Ovary (tissue), 9 donors: ENCODE measurements around the gene PPFIBP2. TPM values are rescaled to one million over a fixed set of nuclear protein-coding genes. Genes with fewer than 3 reads are reported as not detected.

Experiments
- DNase-seq, 5 donors: peaks; one replicate each; pipeline ENCODE4 v3.0.0-alpha.2; 2019 to 2020
- H3K27ac ChIP-seq, 2 donors: fragments of 200-600 bp; one replicate each; pipeline versions ENCODE4 v1.5.1 to v1.8.0; 2019 to 2022
- H3K27me3 ChIP-seq: fragments of 200-600 bp; one replicate; pipeline ENCODE4 v1.8.0; 2022
- H3K36me3 ChIP-seq: fragments of 200-600 bp; sonication (generic); one replicate; pipeline ENCODE4 v1.5.1; 2019
- H3K4me1 ChIP-seq: one replicate; pipeline ENCODE4 v1.8.1; 2013; ENCODE audit warnings: mild to moderate bottlenecking, moderate library complexity; ENCODE audit not compliant: insufficient read depth
- H3K4me3 ChIP-seq: fragments of 200-600 bp; sonication (generic); one replicate; pipeline ENCODE4 v1.5.1; 2017
- H3K9me3 ChIP-seq, 2 donors: fragments of 200-600 bp in 1 of 2; sonication (generic) in 1 of 2; one replicate each; pipeline versions ENCODE4 v1.5.1 to v1.8.1; 2013 to 2019; ENCODE audit warnings: mild to moderate bottlenecking in 1 of 2, moderate library complexity in 1 of 2
- CTCF ChIP-seq, 3 donors: fragments of 450-650 bp in 2 of 3; fragments of 200-600 bp in 1 of 3; IDR thresholded peaks; one replicate each; pipeline versions ENCODE4 v1.5.1 to v1.8.0; 2016 to 2022; ENCODE audit warnings: antibody characterized with exemption in 3 of 3, mild to moderate bottlenecking in 1 of 3
- EP300 ChIP-seq: sonication (generic); formaldehyde crosslinking; IDR thresholded peaks from one replicate; pipeline ENCODE4 v1.6.1; 2017; ENCODE audit warnings: antibody characterized with exemption
- POLR2A ChIP-seq: fragments of 450-650 bp; IDR thresholded peaks from one replicate; pipeline ENCODE4 v1.6.1; 2017; ENCODE audit warnings: antibody characterized with exemption, mild to moderate bottlenecking, moderate library complexity
- WGBS, 3 donors: extraction: QIAGEN DNeasy Blood & Tissue Kit in 1 of 3; methylation state at CpG; one replicate each; pipeline versions ENCODE4 v1.1.5 to v1.1.7; 2013 to 2017; 5-methylcytosine and 5-hydroxymethylcytosine counted together
- intact Hi-C, 4 donors: fragments of 100-400 bp; cut with DNase I; formaldehyde crosslinking; loops; one replicate each; pipeline versions ENCODE4 v1.11.0 to v1.15.1; 2022 to 2023
- polyA plus RNA-seq, 2 donors: library from polyadenylated mRNA; stranded (reverse); fragments of 200-250 nt in 1 of 2; fragments of 350-450 nt in 1 of 2; fragmentation: Illumina TruSeq in 1 of 2; extraction: RNeasy Lipid Tissue Mini Kit (QIAGEN cat#74804) in 1 of 2; gene quantifications; one replicate each; pipeline ENCODE4 v1.2.3, GENCODE V29; 2013 to 2014
- total RNA-seq, 7 donors: library from RNA; depleted of rRNA in 2 of 7; stranded (reverse); fragments of >200 nt in 2 of 7; fragmentation: NEBNext Ultra II Directional in 3 of 7; extraction: Animal tissue kit (Norgen Biotek cat#: 25700) in 3 of 7; gene quantifications; one replicate each; pipeline versions ENCODE4 v1.1.0 to v1.2.4, GENCODE V29; 2016 to 2023
- donor health status: DM: no; HTN: no; CAD: no; lungs with moderate emphysema.
- donor health status: DM: no; HTN: no; CAD: no.
- donor health status: Bipolar disorder and iron deficiency.
- donor health status: DM: yes; HTN: yes; CAD: no.
- donor health status: DM: no; HTN: no; CAD: no.
- donor health status: DM: yes; HTN: yes; CAD: no.

Gene PPFIBP2
- total and polyA plus RNA-seq, 9 donors: 9.6 to 36.2 (median 20.7) TPM

DNA sequence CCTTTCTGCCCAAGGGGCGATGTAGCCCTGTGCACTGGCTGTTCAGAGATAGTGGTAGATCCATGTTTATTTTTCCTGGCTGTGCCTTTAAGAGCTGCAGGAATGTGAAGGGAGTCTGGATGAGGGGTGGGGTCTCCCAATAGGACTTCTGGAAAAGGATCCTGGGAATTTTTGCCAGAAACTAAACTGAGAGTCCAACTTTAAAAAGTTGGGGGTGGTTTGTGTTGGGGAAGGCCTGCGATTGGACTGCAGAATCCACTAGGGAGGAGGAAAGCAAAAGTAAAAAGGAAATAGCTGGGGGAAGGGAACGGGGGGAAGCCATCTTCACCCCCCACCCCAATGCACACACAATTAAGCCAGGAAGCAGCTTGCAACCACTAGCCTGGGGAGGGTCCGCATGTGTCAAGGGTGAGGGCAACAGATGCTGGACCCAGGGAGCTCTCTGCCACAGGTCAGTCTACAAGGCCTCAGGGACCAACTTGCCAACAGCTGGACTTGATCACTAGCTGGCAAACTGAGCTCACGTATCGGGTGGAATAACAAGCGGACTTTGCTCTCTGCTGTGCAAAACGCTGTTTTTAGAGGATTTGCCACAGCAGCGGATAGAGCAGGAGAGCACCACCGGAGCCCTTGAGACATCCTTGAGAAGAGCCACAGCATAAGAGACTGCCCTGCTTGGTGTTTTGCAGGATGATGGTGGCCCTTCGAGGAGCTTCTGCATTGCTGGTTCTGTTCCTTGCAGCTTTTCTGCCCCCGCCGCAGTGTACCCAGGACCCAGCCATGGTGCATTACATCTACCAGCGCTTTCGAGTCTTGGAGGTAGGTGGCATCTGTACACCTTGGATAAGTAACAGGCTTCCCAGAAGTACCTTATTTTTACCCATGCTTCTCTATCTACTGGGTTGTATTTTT lies 28.4 kb upstream of the PPFIBP2 start, which contains the start of gene OLFML1:
Gene OLFML1 (plus strand): TSS at position 321 of the 912 bp plus-strand sequence. CDS start 370 bp downstream, at position 691.
- H3K9me3 ChIP-seq: no peaks in the 10 kb centered on the region
- no peak for TF ChIP-seq CTCF (IDR thresholded peaks at IDR 0.05)
- no peak for TF ChIP-seq POLR2A
- no peak for TF ChIP-seq EP300
- H3K36me3 ChIP-seq: no peaks in the 10 kb centered on the region
- H3K4me1 ChIP-seq: peaks cover 6% of the 10 kb centered on the region
- peak within 1 kb of the TSS; percentile 39 for H3K4me3 ChIP-seq
- no peaks in the 10 kb centered on the region for H3K27me3 ChIP-seq
- WGBS, 3 donors: 5 to 14% (median 7%) methylated on average over 15 of the region's 15 CpGs
- peak; percentile 47 to 58 (median 53) for DNase-seq
- intact Hi-C loops: no loop called here
- H3K27ac ChIP-seq: peak within 1 kb of the TSS; percentile 59 to 70

DNA sequence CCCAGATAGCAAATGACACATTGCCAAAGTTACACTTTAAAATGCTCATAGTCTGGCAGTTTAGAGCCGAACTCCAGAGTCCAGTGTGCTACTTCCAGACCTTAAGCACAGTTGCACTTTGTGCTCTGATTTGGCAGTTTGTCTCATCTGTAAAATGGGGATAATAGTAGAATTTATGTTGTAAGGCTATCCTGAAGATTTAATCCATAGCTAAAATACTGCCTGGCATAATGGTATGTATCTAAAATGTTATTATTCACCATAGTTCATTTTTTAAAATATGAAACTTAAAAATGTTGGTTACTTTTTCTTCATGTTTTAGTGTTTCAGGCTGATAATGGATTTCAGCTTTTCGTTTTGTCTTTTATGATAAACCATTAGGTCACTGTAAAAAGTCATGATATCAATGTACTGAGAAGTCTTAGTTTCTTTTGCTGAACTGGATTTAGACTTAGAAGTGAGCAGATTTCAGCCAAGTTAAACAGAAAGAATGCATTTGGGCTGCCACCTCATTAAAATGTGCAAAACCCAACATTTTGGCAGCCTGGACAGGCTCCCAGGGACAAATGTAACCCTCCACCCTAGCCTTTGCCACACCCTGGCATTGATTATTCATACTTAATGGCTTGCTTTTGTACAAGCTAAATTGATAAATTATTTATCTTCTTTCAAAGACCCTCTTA lies 27.6 kb upstream of the PPFIBP2 start:
- H3K4me1 ChIP-seq: peaks cover 6% of the 10 kb centered on the region
- H3K27ac ChIP-seq: peak overlapping the region; percentile 59 to 70
- DNase-seq: no peak
- no peaks in the 10 kb centered on the region for H3K9me3 ChIP-seq
- H3K4me3 ChIP-seq: peak overlapping the region; percentile 39
- TF ChIP-seq CTCF (IDR thresholded peaks at IDR 0.05) (no peak), EP300 (no peak), POLR2A (no peak)
- no peaks in the 10 kb centered on the region for H3K27me3 ChIP-seq
- intact Hi-C loops: no loop called here
- 6 to 10% (median 7%) methylated on average over 2 of the region's 2 CpGs for WGBS, 3 donors
- H3K36me3 ChIP-seq: no peaks in the 10 kb centered on the region

- peaks cover 6% of the 10 kb centered on the region for H3K4me1 ChIP-seq
- DNase-seq: peak; percentile 39 to 56 (median 47)
- WGBS, 3 donors: 6 to 13% (median 12%) methylated on average over 6 of the region's 6 CpGs
- peak overlapping the region; percentile 4 for H3K4me3 ChIP-seq
- TF ChIP-seq EP300 (no peak), POLR2A (no peak), CTCF (IDR thresholded peaks at IDR 0.05) (no peak)
- H3K27ac ChIP-seq: no peak overlapping the region
- H3K36me3 ChIP-seq: no peaks in the 10 kb centered on the region
- no peaks in the 10 kb centered on the region for H3K27me3 ChIP-seq
- intact Hi-C loops: no loop called here
- no peaks in the 10 kb centered on the region for H3K9me3 ChIP-seq
Measured at GRCh38 chr11:7486781-7487140, 27.0 kb upstream of the PPFIBP2 start.

DNA sequence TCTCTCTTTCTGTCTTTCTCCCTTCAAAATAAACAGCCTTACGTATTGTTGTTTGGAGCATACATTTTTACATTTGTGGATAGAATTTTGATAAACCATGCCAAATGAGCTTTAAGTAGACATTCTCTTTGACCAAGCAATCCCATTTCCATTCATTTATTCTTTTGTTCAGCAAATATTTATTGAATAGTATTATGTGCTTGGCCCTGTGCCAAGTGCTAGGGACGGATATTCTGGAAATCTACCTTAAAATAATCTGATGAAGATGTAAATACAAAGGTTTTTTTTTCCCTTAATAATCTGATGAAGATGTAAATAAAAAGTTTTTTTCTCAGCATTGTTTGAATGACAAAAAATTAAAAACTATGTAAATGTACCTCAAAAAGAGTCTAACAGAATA lies 26.4 kb upstream of the PPFIBP2 start:
- no peak for TF ChIP-seq POLR2A
- TF ChIP-seq EP300: no peak
- TF ChIP-seq CTCF (IDR thresholded peaks at IDR 0.05): no peak
- Histone ChIP-seq H3K27me3 (no peaks in the 10 kb centered on the region), H3K36me3 (no peaks in the 10 kb centered on the region), H3K27ac (no peak overlapping the region), H3K4me1 (peaks cover 6% of the 10 kb centered on the region), H3K4me3 (peak overlapping the region; percentile 4), H3K9me3 (no peaks in the 10 kb centered on the region)
- no peak for DNase-seq
- WGBS, 3 donors: 32 to 42% (median 37%) methylated on average over 2 of the region's 2 CpGs
- intact Hi-C loops: no loop called here
